Mesothelial cell of epicardium (in vitro differentiated cells): Measurements from ENCODE around the gene NOL8. TPM values are rescaled to one million over a fixed set of nuclear protein-coding genes. Genes with fewer than 3 reads are reported as not detected.
A peak's percentile ranks its signal among the peaks of the same experiment; 100 is the strongest.

Experiments used
- DNase-seq, 2 experiments: peaks; one replicate each; pipeline ENCODE4 v3.0.0; 2021; ENCODE audit warnings: low spot score in 2 of 2; ENCODE audit not compliant: unreplicated experiment in 2 of 2
- H3K27ac Mint-ChIP-seq: 2 replicates; pipeline ENCODE4 v1.8.0; 2021; ENCODE audit warnings: mixed read lengths
- H3K27me3 Mint-ChIP-seq: 2 replicates; pipeline ENCODE4 v1.8.0; 2021; ENCODE audit warnings: low read depth, mixed read lengths
- H3K36me3 Mint-ChIP-seq: 2 replicates; pipeline ENCODE4 v1.8.0; 2021; ENCODE audit warnings: mixed read lengths
- H3K4me1 Mint-ChIP-seq: 2 replicates; pipeline ENCODE4 v1.8.0; 2021; ENCODE audit warnings: mixed read lengths
- H3K4me3 Mint-ChIP-seq: 2 replicates; pipeline ENCODE4 v1.8.0; 2021; ENCODE audit warnings: mild to moderate bottlenecking, moderate library complexity, mixed read lengths
- H3K9me3 Mint-ChIP-seq: 2 replicates; pipeline ENCODE4 v1.8.0; 2021; ENCODE audit warnings: mixed read lengths
- microRNA-seq: library from miRNA; unstranded; fragments of <30 nt; microRNA quantifications from one replicate; pipeline ENCODE4 v1.2.0, GENCODE V29; 2021; ENCODE audit warnings: inconsistent platforms, mixed read lengths
- total RNA-seq: library from RNA; stranded (reverse); gene quantifications from 3 replicates; pipeline ENCODE4 v1.2.1, GENCODE V29; 2021
- TF ChIP-seq, protein P1 (sequence below): fragments of 200-600 bp; sonication (generic); IDR thresholded peaks from one replicate; pipeline ENCODE4 v1.5.0; 2021; ENCODE audit warnings: antibody characterized with exemption; ENCODE audit not compliant: unreplicated experiment

Gene NOL8
- total RNA-seq, 1 donor from 2014 or later = 42.7 TPM

DNA sequence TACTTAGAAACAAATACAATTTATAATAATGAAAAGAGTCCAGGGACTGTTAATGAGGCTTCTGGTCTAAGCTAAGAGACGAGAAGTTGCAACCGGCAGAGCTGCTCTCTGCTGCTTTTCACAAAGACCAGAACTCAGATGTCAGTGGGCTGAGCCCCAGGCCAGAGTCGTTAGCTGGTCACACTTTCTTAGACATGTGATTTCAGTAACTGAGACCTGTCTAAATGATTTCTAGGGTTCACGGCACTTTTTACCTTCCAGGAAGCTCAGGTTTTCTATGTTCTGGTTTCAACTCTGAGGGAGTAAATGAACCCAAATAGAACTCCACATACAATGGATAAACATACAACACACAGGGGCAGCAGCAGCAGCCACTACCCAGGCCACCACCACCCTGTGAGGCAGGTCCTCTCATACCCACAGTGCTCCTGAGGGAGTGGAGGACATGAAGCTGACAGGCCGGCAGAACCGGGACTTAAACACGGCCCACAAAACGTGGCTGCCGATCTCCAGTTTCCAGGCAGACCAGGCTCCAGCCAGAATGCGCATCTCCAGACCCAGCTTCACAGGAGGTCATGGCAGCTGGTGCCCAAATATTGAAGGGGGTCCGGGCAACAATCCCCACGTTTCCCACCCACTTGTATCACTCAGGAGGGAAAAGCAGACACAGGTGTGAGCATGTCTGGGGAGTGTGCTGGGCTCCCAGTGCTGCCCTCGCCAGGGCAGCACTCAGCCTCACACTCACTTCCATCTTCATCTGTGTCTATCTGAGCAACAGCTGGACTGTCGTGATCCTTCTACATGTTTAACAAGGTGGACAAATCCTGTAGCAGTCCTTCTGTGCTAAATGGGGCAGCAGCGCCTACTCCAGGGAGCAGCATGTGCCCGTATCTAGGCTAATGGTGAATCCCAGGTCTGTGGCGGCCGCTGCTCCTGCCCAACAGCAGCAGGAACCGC, 70.5 kb downstream of the NOL8 start:
- Mint-ChIP-seq H3K4me1 (no peaks in the 10 kb centered on the region), H3K36me3 (peaks cover 35% of the 10 kb centered on the region), H3K9me3 (no peaks in the 10 kb centered on the region), H3K4me3 (no peak overlapping the region), H3K27me3 (no peaks in the 10 kb centered on the region), H3K27ac (no peak overlapping the region)
- DNase-seq = no peak
- TF ChIP-seq, protein P1, sequence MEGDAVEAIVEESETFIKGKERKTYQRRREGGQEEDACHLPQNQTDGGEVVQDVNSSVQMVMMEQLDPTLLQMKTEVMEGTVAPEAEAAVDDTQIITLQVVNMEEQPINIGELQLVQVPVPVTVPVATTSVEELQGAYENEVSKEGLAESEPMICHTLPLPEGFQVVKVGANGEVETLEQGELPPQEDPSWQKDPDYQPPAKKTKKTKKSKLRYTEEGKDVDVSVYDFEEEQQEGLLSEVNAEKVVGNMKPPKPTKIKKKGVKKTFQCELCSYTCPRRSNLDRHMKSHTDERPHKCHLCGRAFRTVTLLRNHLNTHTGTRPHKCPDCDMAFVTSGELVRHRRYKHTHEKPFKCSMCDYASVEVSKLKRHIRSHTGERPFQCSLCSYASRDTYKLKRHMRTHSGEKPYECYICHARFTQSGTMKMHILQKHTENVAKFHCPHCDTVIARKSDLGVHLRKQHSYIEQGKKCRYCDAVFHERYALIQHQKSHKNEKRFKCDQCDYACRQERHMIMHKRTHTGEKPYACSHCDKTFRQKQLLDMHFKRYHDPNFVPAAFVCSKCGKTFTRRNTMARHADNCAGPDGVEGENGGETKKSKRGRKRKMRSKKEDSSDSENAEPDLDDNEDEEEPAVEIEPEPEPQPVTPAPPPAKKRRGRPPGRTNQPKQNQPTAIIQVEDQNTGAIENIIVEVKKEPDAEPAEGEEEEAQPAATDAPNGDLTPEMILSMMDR = no peak

DNA sequence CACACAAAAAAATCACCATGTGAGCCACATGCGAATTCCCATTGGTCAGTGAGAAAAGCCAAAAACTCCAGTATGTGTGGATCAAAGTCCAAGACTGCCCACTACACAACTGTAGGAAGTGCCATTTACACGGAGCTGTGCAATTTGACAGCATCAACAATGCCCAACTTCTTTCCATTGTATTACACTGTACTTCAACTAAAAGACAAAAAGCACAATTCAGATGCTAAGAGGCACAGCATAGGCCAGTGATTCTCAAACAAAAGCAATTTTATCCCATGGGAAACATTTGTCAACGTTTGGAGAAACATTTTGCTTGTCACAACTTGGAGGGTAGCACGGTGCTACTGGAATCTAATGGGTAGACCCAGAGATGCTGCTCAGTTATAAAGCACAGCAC, 71.5 kb downstream of the NOL8 start:
- TF ChIP-seq, protein P1 = no peak
- H3K27me3 Mint-ChIP-seq = no peaks in the 10 kb centered on the region
- H3K4me1 Mint-ChIP-seq = no peaks in the 10 kb centered on the region
- peaks cover 35% of the 10 kb centered on the region for H3K36me3 Mint-ChIP-seq
- H3K4me3 Mint-ChIP-seq = no peak overlapping the region
- H3K9me3 Mint-ChIP-seq = no peaks in the 10 kb centered on the region
- no peak overlapping the region for H3K27ac Mint-ChIP-seq
- DNase-seq = no peak

DNA sequence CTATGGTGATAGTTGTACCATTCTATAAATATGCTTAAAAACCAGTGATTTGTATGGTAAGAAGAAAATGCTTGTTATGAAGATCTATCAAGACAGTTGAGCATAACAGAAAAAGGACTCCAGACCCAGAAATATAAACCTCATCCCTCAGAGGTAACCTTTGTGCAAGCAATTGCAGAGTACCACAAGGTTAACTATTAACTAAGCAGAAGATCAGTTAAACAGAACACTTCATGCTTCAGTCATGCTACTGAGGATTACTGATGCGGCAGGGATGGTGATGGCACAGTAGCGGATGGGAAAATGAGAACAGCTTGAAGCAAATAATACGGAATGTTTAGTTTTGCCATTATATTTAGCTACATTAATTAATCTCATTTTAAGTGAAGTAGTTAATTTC, 77.2 kb downstream of the NOL8 start:
- Mint-ChIP-seq H3K4me3 (no peak overlapping the region), H3K36me3 (peaks cover 32% of the 10 kb centered on the region), H3K9me3 (no peaks in the 10 kb centered on the region), H3K27ac (no peak overlapping the region), H3K4me1 (no peaks in the 10 kb centered on the region), H3K27me3 (no peaks in the 10 kb centered on the region)
- no peak for DNase-seq
- TF ChIP-seq, protein P1 = no peak

Small RNA genes lying within 50 kb of the gene (microRNA-seq; reads per million reads assigned to microRNA genes)
- 5.6 reads per million, percentile 22 among the genes with 10 or more reads in this experiment for gene MIR3651

Other genes starting within 250 kb of the NOL8 start
- gene SPTLC1, start 209.9 kb downstream of the NOL8 start, total RNA-seq = 74.6 to 77.7 TPM (median 77.7 TPM) in 3 replicates
- gene IARS1, start 31.7 kb downstream of the NOL8 start, total RNA-seq = 117 to 127 TPM (median 126 TPM) in 3 replicates
- 6.0 to 7.8 TPM (median 7.4 TPM) in 3 replicates for gene CENPP, start 603 bp upstream of the NOL8 start, total RNA-seq
- 2.2 to 3.1 TPM (median 2.6 TPM) in 3 replicates for gene OGN, start 79.2 kb upstream of the NOL8 start, total RNA-seq
- gene OMD, start 99.1 kb upstream of the NOL8 start, total RNA-seq = not detected in 3 replicates
- gene ASPN, start 157.2 kb upstream of the NOL8 start, total RNA-seq = 0.63 to 0.86 TPM (median 0.63 TPM) in 3 replicates
- 0.16 to 0.20 TPM in 2 of 3 replicates, not detected in the other for gene ECM2, start 210.6 kb upstream of the NOL8 start, total RNA-seq